Activated CD8-positive, alpha-beta memory T cell treated with anti-CD3 and anti-CD28 coated beads for 36 hours (primary cell): ENCODE results near the gene LHCGR. TPM values are rescaled to one million over a fixed set of nuclear protein-coding genes. Genes with fewer than 3 reads are reported as not detected.
"Not testable (repeated sequence)": the region's sequence is repeated elsewhere in the genome, so short reads cannot be mapped to it uniquely, and the experiment has no call there.

Experiments used
- CTCF ChIA-PET: fragments of 350-600 bp; sonication (Branson Sonifier 250); formaldehyde crosslinking; loops from one replicate; lab custom pipeline; 2021; ENCODE audit warnings: antibody characterized with exemption; lab: Charles Lee
- POLR2A ChIA-PET: fragments of 350-600 bp; sonication (Branson Sonifier 250); formaldehyde crosslinking; loops from one replicate; lab custom pipeline; 2021; ENCODE audit warnings: antibody characterized with exemption; lab: Charles Lee
- total RNA-seq, 2 experiments: library from RNA; stranded (reverse); gene quantifications; one replicate each; pipeline ENCODE4 v1.2.3, GENCODE V29; 2021

The LHCGR gene
- total RNA-seq, 2 experiments from 2014 or later: not detected

GRCh38 chr2:48749291-48750127 lies 6.0 kb downstream of the LHCGR start:
- ChIA-PET POLR2A (no interaction called here), CTCF (no interaction called here)

DNA sequence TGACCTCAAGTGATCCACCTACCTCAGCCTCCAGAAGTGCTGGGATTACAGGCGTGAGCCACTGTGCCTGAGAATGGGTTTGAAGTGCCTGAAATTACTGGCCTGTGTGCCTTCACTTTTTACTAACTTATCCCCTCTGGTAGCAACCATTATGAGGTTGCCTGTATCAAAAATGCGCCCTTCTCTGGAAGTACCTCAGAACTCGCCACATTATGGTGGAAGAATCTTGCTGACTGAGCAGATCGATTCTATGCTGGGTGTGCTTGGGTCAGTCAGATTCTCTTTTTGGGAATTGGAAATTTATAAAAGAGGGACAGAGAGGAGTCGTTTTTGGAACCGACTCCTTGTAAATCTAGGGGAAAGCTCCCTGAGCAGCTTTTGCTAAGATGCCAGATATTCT lies 8.2 kb downstream of the LHCGR start:
- ChIA-PET CTCF (no interaction called here), POLR2A (no interaction called here)

DNA sequence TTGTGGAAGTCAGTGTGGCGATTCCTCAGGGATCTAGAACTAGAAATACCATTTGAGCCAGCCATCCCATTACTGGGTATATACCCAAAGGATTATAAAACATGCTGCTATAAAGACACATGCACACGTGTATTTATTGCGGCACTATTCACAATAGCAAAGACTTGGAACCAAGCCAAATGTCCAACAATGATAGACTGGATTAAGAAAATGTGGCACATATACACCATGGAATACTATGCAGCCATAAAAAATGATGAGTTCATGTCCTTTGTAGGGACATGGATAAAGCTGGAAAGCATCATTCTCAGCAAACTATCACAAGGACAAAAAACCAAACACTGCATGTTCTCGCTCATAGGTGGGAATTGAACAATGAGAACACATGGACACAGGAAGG lies 16.3 kb downstream of the LHCGR start:
- POLR2A ChIA-PET, CTCF ChIA-PET: not testable (repeated sequence)

- CTCF ChIA-PET: no interaction called here
Observed at GRCh38 chr2:48738806-48739205, 16.7 kb downstream of the LHCGR start.

DNA sequence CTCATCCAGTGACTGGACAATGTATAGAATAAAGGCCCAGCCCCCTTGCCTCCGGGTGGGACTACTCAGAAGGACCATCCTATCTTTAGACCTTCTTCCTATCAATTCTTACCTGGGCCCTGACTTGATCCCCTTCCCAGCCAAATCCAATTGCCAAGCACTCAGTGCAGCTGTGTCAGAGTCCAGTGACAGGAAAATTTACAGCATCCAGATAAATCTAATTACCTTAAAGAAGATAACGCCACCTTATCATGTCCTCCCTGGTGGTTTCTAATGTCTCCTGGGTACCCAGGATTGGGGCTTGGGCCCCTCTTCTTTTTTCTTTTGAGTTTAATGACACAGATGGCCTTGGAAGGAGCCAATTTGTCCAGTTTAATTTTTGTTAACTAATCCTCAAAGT lies 19.3 kb downstream of the LHCGR start:
- ChIA-PET CTCF (no interaction called here), POLR2A (no interaction called here)

More at GRCh38 chr2:48738806-48739205, 16.7 kb downstream of the LHCGR start:
- POLR2A ChIA-PET: no interaction called here

- ChIA-PET POLR2A (no interaction called here), CTCF (no interaction called here)
Observed at GRCh38 chr2:48734576-48735303, 20.8 kb downstream of the LHCGR start.

DNA sequence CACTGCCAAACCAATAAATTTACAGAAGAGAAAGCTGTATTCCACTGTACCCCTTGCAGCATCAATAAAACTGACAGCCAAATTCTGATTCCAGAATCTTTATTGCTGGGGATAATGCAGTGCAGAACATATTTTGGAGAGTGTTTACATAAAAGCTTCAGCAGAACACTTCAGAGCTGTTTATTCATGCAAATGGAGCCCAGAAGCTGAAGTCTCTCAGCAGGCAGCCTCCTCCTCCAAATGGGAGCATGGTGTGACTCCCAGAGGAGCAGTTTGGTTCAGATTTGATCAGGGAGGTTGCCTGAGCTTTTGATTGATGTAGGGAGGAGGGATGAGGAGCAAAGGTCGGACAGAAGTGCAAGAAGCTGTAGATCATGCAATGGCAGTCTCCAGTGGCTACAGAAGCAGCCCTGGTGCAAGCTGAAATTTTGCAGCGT lies 22.4 kb downstream of the LHCGR start:
- CTCF ChIA-PET: no interaction called here
- POLR2A ChIA-PET: no interaction called here

DNA sequence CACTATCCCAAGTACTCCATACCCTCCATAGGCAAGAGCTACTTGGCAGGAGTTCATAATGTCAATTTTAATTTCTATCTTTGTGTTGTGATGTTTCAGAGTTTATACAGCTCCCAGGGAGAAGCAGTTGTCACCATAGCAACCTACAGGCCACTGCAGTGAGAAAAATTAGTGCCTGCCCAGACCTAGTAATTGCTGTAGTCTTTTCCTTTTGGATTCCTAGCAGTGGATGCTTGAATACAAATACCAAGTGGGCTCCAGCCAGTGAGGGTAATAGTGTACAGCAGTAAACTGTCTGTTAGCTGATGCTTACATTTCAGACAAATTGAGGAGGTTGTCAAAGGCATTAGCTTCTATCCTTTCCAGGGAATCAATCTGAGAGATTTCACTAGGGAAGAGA lies 26.7 kb downstream of the LHCGR start:
- CTCF ChIA-PET: no interaction called here
- POLR2A ChIA-PET: no interaction called here

DNA sequence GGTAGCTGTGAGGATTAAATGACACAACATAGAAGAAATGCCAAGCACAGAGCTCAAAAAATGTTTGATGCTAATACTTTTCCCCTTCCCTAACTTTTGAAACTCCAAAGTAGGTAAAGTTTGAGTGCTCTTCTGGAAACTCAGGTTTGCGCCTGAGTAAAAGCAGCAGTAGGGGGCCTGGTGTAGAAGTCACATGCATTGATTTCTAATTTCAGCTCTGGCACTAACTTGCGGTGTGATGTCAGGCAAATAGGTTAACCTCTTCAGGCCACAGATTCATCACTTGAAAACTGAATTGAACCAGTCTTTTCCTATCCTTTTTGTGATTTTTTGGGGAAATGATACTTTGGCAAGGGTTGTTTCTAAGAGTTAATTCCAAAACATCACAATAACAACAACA lies 27.2 kb downstream of the LHCGR start:
- POLR2A ChIA-PET: no interaction called here
- CTCF ChIA-PET: no interaction called here

GRCh38 chr2:48727560-48727959 lies 28.0 kb downstream of the LHCGR start:
- POLR2A ChIA-PET: no interaction called here
- CTCF ChIA-PET: no interaction called here

GRCh38 chr2:48725696-48726494 lies 29.6 kb downstream of the LHCGR start:
- CTCF ChIA-PET: no interaction called here

DNA sequence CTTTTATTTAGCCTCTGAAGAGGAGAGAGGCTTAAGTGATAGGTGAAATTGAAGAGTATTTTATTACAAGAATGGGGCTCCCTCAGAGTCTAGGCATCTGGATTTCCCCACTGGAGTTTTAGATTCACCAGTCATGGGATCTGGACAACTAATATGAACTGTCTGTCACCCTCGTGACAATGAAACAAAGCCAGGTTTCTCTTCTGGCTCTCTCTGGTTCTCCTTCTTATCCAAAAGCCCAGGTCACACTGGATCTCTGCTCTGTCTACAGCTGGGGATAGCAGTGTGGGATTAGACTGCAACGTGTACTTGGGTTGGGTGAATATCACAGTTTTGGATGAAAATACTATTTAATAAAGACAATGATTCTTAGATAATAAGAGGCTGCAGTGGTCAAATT lies 31.2 kb downstream of the LHCGR start:
- POLR2A ChIA-PET: no interaction called here
- CTCF ChIA-PET: no interaction called here

More at GRCh38 chr2:48725696-48726494, 29.6 kb downstream of the LHCGR start:
- POLR2A ChIA-PET: no interaction called here

GRCh38 chr2:48723129-48723528 lies 32.4 kb downstream of the LHCGR start:
- ChIA-PET POLR2A (no interaction called here), CTCF (no interaction called here)

DNA sequence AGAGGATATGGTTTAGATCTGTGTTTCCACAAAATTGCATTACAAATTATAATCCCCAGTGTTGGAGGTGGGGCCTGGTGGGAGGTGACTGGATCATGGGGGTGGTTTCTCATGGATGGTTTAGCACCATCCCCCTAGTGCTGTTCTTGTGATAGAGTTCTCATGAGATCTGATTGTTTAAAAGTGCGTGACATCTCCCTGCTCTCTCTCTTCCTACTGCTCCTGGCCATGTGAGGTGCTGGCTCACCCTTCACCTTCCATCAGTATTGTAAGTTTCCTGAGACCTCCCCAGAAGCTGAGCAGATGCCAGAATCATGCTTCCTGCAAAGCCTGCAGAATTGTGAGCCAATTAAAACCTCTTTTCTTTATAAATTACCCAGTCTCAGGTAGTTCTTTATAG lies 33.1 kb downstream of the LHCGR start:
- ChIA-PET POLR2A (no interaction called here), CTCF (no interaction called here)

- POLR2A ChIA-PET: no interaction called here
Observed at GRCh38 chr2:48721158-48721557, 34.4 kb downstream of the LHCGR start.

GRCh38 chr2:48719480-48720177 lies 35.9 kb downstream of the LHCGR start:
- CTCF ChIA-PET: no interaction called here
- POLR2A ChIA-PET: no interaction called here

More at GRCh38 chr2:48721158-48721557, 34.4 kb downstream of the LHCGR start:
- CTCF ChIA-PET: no interaction called here

GRCh38 chr2:48717846-48718245 lies 37.7 kb downstream of the LHCGR start:
- CTCF ChIA-PET: no interaction called here
- POLR2A ChIA-PET: no interaction called here

DNA sequence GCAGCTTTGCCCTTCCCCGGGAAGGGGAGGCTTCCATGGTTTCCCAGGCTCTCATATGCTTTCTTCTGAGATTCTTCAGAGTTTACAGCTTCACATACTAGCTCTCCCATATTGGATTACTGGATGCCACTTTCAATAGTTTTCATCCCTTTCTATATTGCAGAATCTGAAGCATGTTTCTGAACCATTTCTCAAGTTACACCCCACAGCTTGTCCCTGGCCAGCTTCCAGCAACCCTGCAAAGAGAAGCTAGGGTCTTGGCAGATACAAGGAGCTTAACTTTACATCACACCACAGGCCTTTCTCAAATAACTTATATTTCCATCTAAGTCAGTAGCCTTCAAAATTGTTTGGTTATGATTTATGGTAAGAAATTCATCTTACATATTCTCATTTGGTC lies 39.6 kb downstream of the LHCGR start:
- ChIA-PET POLR2A (no interaction called here), CTCF (no interaction called here)

DNA sequence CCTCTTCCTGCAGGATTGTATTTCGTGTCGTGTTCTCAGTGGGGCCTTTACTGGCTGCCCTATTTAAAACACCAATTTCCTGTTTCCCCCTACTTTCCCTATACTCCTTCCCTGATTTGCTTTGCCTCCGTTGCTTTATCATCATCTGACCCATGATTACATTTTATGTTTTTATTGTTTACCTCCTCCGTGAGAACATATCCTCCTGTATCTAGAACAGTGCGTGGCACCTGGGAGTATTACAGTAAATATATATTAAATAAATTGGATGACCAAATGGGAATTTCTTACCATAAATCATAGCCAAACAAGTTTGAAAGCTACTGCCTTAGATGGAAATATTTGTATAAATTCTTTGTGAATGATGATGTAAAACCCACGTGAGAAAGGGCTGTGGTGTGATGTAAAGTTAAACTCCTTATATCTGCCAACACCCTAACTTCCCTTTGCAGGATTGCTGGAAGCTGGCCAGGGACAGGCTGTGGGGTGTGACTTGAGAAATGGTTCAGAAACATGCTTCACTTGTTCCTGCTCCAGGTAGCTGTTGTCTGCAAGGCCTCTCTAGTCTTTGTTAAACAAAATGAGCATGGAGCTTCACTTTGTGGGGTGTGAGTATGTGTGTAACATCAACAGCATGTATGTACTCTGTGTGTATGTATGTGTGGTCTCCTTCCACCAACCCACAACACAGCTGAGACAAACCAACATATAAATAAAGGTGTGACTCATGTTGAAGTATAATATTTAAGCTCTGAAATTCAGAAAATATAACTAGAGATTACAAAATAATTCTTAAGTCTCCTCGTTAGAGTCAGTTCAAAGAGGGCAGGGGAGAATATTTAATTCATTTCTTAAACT lies 40.3 kb downstream of the LHCGR start:
- CTCF ChIA-PET: no interaction called here
- POLR2A ChIA-PET: no interaction called here
